GM21367 (cell line): ENCODE results near the gene CLN5.
A peak's percentile ranks its signal among the peaks of the same experiment; 100 is the strongest.

Source experiments
- ATAC-seq: cut with Tn5 transposase; IDR thresholded peaks from one replicate; pipeline ENCODE4 v1.9.1; 2021; ENCODE audit not compliant: unreplicated experiment

CLN5 gene

GRCh38 chr13:77016251-77016812 lies 24.5 kb downstream of the CLN5 start:
- no peak for ATAC-seq

- ATAC-seq, result no peak
These were observed 25.2 kb downstream of the CLN5 start for GRCh38 chr13:77016888-77017623.

GRCh38 chr13:77019756-77020155 lies 27.9 kb downstream of the CLN5 start:
- no peak for ATAC-seq

- ATAC-seq, result no peak
These were observed 30.5 kb downstream of the CLN5 start for GRCh38 chr13:77022341-77022740.

GRCh38 chr13:77026255-77026860 lies 34.5 kb downstream of the CLN5 start:
- peak; percentile 56 for ATAC-seq

- ATAC-seq, result peak; percentile 63
These were observed 35.2 kb downstream of the CLN5 start, which contains the start of gene FBXL3 for GRCh38 chr13:77026861-77027621. Gene FBXL3, minus strand, starts transcription at chr13:77027159. Its CDS starts 5,299 bp downstream, at chr13:77021860.

GRCh38 chr13:77028202-77028601 lies 36.3 kb downstream of the CLN5 start:
- ATAC-seq, result no peak

- no peak for ATAC-seq
These were observed 37.6 kb downstream of the CLN5 start for GRCh38 chr13:77029436-77029835.

- ATAC-seq, result no peak
These were observed 39.9 kb downstream of the CLN5 start for GRCh38 chr13:77031656-77032243.

GRCh38 chr13:77033717-77034302 lies 41.9 kb downstream of the CLN5 start:
- ATAC-seq, result no peak

- ATAC-seq, result no peak
These were observed 43.0 kb downstream of the CLN5 start for GRCh38 chr13:77034881-77035280.

GRCh38 chr13:77036279-77036678 lies 44.4 kb downstream of the CLN5 start:
- no peak for ATAC-seq

- no peak for ATAC-seq
These were observed 47.1 kb downstream of the CLN5 start for GRCh38 chr13:77038907-77039480.

GRCh38 chr13:77040076-77040475 lies 48.2 kb downstream of the CLN5 start:
- no peak for ATAC-seq

GRCh38 chr13:77040835-77041234 lies 49.0 kb downstream of the CLN5 start:
- ATAC-seq, result no peak

GRCh38 chr13:77042566-77043177 lies 50.8 kb downstream of the CLN5 start:
- ATAC-seq, result no peak

GRCh38 chr13:77047649-77048343 lies 55.9 kb downstream of the CLN5 start:
- ATAC-seq, result no peak

GRCh38 chr13:77048681-77049080 lies 56.8 kb downstream of the CLN5 start:
- no peak for ATAC-seq

- ATAC-seq, result no peak
These were observed 61.3 kb downstream of the CLN5 start for GRCh38 chr13:77053192-77053591.
